Measurements from ENCODE around the gene ZNF750.

ZNF750 gene

GRCh38 chr17:82826211-82826610 is 13.6 kb downstream of the ZNF750 start:
- no peak for DNase-seq (ENCODE audit: low read depth in 1 of 2, low spot score in 1 of 2)
- TF ChIP-seq, protein P1, sequence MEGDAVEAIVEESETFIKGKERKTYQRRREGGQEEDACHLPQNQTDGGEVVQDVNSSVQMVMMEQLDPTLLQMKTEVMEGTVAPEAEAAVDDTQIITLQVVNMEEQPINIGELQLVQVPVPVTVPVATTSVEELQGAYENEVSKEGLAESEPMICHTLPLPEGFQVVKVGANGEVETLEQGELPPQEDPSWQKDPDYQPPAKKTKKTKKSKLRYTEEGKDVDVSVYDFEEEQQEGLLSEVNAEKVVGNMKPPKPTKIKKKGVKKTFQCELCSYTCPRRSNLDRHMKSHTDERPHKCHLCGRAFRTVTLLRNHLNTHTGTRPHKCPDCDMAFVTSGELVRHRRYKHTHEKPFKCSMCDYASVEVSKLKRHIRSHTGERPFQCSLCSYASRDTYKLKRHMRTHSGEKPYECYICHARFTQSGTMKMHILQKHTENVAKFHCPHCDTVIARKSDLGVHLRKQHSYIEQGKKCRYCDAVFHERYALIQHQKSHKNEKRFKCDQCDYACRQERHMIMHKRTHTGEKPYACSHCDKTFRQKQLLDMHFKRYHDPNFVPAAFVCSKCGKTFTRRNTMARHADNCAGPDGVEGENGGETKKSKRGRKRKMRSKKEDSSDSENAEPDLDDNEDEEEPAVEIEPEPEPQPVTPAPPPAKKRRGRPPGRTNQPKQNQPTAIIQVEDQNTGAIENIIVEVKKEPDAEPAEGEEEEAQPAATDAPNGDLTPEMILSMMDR (IDR thresholded peaks at IDR 0.05; ENCODE audit: insufficient read depth, low read length): no peak
- no peaks in the 10 kb centered on the region for H3K27me3 ChIP-seq (ENCODE audit: insufficient read depth, poor library complexity, severe bottlenecking)
- H3K4me3 ChIP-seq (replicated peaks; ENCODE audit: insufficient read depth, low read length): no peak overlapping the region
- no peak overlapping the region for H3K27ac ChIP-seq (replicated peaks)

- Histone ChIP-seq H3K27me3 (ENCODE audit: insufficient read depth, poor library complexity, severe bottlenecking) (no peaks in the 10 kb centered on the region), H3K27ac (replicated peaks) (no peak overlapping the region)
- TF ChIP-seq SPI1 (IDR thresholded peaks at IDR 0.05; ENCODE audit: borderline replicate concordance, low read depth) (no peak), POLR2AphosphoS5 (IDR thresholded peaks at IDR 0.05; ENCODE audit: low read depth) (no peak), GABPA (IDR thresholded peaks at IDR 0.05; ENCODE audit: low read depth) (no peak), REST (IDR thresholded peaks at IDR 0.05; ENCODE audit: insufficient replicate concordance, low read depth) (no peak)
- TF ChIP-seq, protein P1 (IDR thresholded peaks at IDR 0.05; ENCODE audit: insufficient read depth, low read length): no peak
These were observed 14.2 kb downstream of the ZNF750 start for GRCh38 chr17:82825540-82826124.

GRCh38 chr17:82823004-82823403 is 16.8 kb downstream of the ZNF750 start:
- Histone ChIP-seq H3K27ac (replicated peaks) (no peak overlapping the region), H3K27me3 (ENCODE audit: insufficient read depth, poor library complexity, severe bottlenecking) (no peaks in the 10 kb centered on the region), H3K4me3 (replicated peaks; ENCODE audit: insufficient read depth, low read length) (no peak overlapping the region)
- DNase-seq (ENCODE audit: low read depth in 1 of 2, low spot score in 1 of 2): no peak
- no peak for TF ChIP-seq GABPA (IDR thresholded peaks at IDR 0.05; ENCODE audit: low read depth)
- TF ChIP-seq REST (IDR thresholded peaks at IDR 0.05; ENCODE audit: insufficient replicate concordance, low read depth): no peak
- TF ChIP-seq, protein P1 (IDR thresholded peaks at IDR 0.05; ENCODE audit: insufficient read depth, low read length): no peak
- TF ChIP-seq SPI1 (IDR thresholded peaks at IDR 0.05; ENCODE audit: borderline replicate concordance, low read depth): no peak
- TF ChIP-seq POLR2AphosphoS5 (IDR thresholded peaks at IDR 0.05; ENCODE audit: low read depth): no peak

More at GRCh38 chr17:82825540-82826124, 14.2 kb downstream of the ZNF750 start:
- DNase-seq (ENCODE audit: low read depth in 1 of 2, low spot score in 1 of 2): no peak
- H3K4me3 ChIP-seq (replicated peaks; ENCODE audit: insufficient read depth, low read length): no peak overlapping the region

GRCh38 chr17:82822281-82822680 is 17.5 kb downstream of the ZNF750 start:
- H3K4me3 ChIP-seq (replicated peaks; ENCODE audit: insufficient read depth, low read length): no peak overlapping the region
- no peak overlapping the region for H3K27ac ChIP-seq (replicated peaks)
- DNase-seq (ENCODE audit: low read depth in 1 of 2, low spot score in 1 of 2): no peak
- H3K27me3 ChIP-seq (ENCODE audit: insufficient read depth, poor library complexity, severe bottlenecking): no peaks in the 10 kb centered on the region
- TF ChIP-seq POLR2AphosphoS5 (IDR thresholded peaks at IDR 0.05; ENCODE audit: low read depth) (no peak), GABPA (IDR thresholded peaks at IDR 0.05; ENCODE audit: low read depth) (no peak), SPI1 (IDR thresholded peaks at IDR 0.05; ENCODE audit: borderline replicate concordance, low read depth) (no peak), REST (IDR thresholded peaks at IDR 0.05; ENCODE audit: insufficient replicate concordance, low read depth) (no peak)
- TF ChIP-seq, protein P1 (IDR thresholded peaks at IDR 0.05; ENCODE audit: insufficient read depth, low read length): no peak

Measured in HL-60 (cell line).